Liver (tissue), 9 donors: ENCODE measurements around the gene PLD6. TPM values are rescaled to one million over a fixed set of nuclear protein-coding genes. Genes with fewer than 3 reads are reported as not detected.

Experiments used
- DNase-seq: peaks from one replicate; pipeline ENCODE4 v3.0.0-alpha.2; 2017; ENCODE audit warnings: low spot score
- H3K27ac ChIP-seq, 2 donors: one replicate each; pipeline ENCODE4 v1.7.0; 2013; ENCODE audit warnings: inconsistent platforms in 2 of 2, low read length in 2 of 2, control low read depth in 1 of 2, low read depth in 1 of 2, mild to moderate bottlenecking in 1 of 2
- H3K27me3 ChIP-seq, 4 donors: one replicate each; pipeline versions ENCODE4 v1.6.1 to v1.7.0; 2013; ENCODE audit warnings: low read length in 3 of 4, inconsistent platforms in 1 of 4, mild to moderate bottlenecking in 1 of 4, moderate library complexity in 1 of 4; ENCODE audit not compliant: control insufficient read depth in 4 of 4, insufficient read depth in 4 of 4
- H3K36me3 ChIP-seq, 4 donors: one replicate each; pipeline versions ENCODE4 v1.6.1 to v1.7.0; 2013; ENCODE audit warnings: low read length in 3 of 4, mild to moderate bottlenecking in 3 of 4, low read depth in 1 of 4, moderate library complexity in 1 of 4; ENCODE audit not compliant: control insufficient read depth in 4 of 4, insufficient read depth in 3 of 4
- H3K4me1 ChIP-seq, 4 donors: one replicate each; pipeline versions ENCODE4 v1.6.1 to v1.7.0; 2013; ENCODE audit warnings: low read length in 3 of 4, mild to moderate bottlenecking in 3 of 4, moderate library complexity in 1 of 4; ENCODE audit not compliant: control insufficient read depth in 4 of 4, insufficient read depth in 4 of 4
- H3K4me3 ChIP-seq, 3 donors: one replicate each; pipeline versions ENCODE4 v1.6.1 to v1.7.0; 2013; ENCODE audit warnings: low read length in 3 of 3, control low read depth in 1 of 3, low read depth in 1 of 3, mild to moderate bottlenecking in 1 of 3
- H3K9ac ChIP-seq, 2 donors: one replicate each; pipeline ENCODE4 v1.7.0; 2013; ENCODE audit warnings: low read length in 2 of 2, mild to moderate bottlenecking in 2 of 2, moderate library complexity in 2 of 2, control low read depth in 1 of 2, low read depth in 1 of 2
- H3K9me3 ChIP-seq, 4 donors: one replicate each; pipeline versions ENCODE4 v1.6.1 to v1.7.0; 2013; ENCODE audit warnings: low read length in 3 of 4; ENCODE audit not compliant: control insufficient read depth in 4 of 4
- EGR1 ChIP-seq, 2 donors: IDR thresholded peaks; 2 replicates each; pipeline ENCODE4 v1.6.1; 2016 to 2018; ENCODE audit warnings: antibody characterized with exemption in 2 of 2, low read depth in 2 of 2
- FOXA1 ChIP-seq: IDR thresholded peaks from 2 replicates; pipeline ENCODE4 v1.6.1; 2016; ENCODE audit warnings: antibody characterized with exemption
- HNF4A ChIP-seq, 2 donors: conservative IDR thresholded peaks; 2 replicates each; pipeline ENCODE4 v1.6.1; 2016; ENCODE audit warnings: antibody characterized with exemption in 2 of 2, mild to moderate bottlenecking in 2 of 2
- HNF4G ChIP-seq: IDR thresholded peaks from 2 replicates; pipeline ENCODE4 v1.6.1; 2016; ENCODE audit warnings: antibody characterized with exemption
- JUND ChIP-seq, 2 donors: IDR thresholded peaks; 2 replicates each; pipeline ENCODE4 v1.6.1; 2016; ENCODE audit warnings: antibody characterized with exemption in 2 of 2
- MAX ChIP-seq: IDR thresholded peaks from 2 replicates; pipeline ENCODE4 v1.6.1; 2016; ENCODE audit warnings: antibody characterized with exemption
- NR2F2 ChIP-seq: IDR thresholded peaks from 2 replicates; pipeline ENCODE4 v1.6.1; 2016; ENCODE audit warnings: antibody characterized with exemption
- RAD21 ChIP-seq, 2 donors: IDR thresholded peaks; 2 replicates each; pipeline ENCODE4 v1.6.1; 2016; ENCODE audit warnings: antibody characterized with exemption in 2 of 2, mild to moderate bottlenecking in 2 of 2
- REST ChIP-seq: IDR thresholded peaks from 2 replicates; pipeline ENCODE4 v1.6.1; 2016; ENCODE audit warnings: antibody characterized with exemption, mild to moderate bottlenecking
- RXRA ChIP-seq, 2 donors: IDR thresholded peaks; 2 replicates each; pipeline ENCODE4 v1.6.1; 2017 to 2018; ENCODE audit warnings: antibody characterized with exemption in 2 of 2, mild to moderate bottlenecking in 1 of 2
- SP1 ChIP-seq: IDR thresholded peaks from 2 replicates; pipeline ENCODE4 v1.6.1; 2018; ENCODE audit warnings: antibody characterized with exemption, mild to moderate bottlenecking
- TAF1 ChIP-seq: conservative IDR thresholded peaks from 2 replicates; pipeline ENCODE4 v1.6.1; 2016; ENCODE audit warnings: antibody characterized with exemption, mild to moderate bottlenecking
- ZBTB33 ChIP-seq: IDR thresholded peaks from 2 replicates; pipeline ENCODE4 v1.6.1; 2016; ENCODE audit warnings: antibody characterized with exemption
- WGBS: extraction: QIAGEN DNeasy Blood & Tissue Kit; methylation state at CpG from one replicate; pipeline ENCODE4 v1.1.7; 2013; 5-methylcytosine and 5-hydroxymethylcytosine counted together
- polyA plus RNA-seq, 2 donors: library from polyadenylated mRNA; stranded (reverse) in 1 of 2; unstranded in 1 of 2; fragments of 200-250 nt in 1 of 2; fragments of >200 nt in 1 of 2; fragmentation: Nextera tagmentation in 1 of 2; extraction: Ambion mirVana in 1 of 2; gene quantifications; one replicate each; pipeline versions ENCODE4 v1.2.1 to v1.2.3, GENCODE V29; 2013 to 2015
- total RNA-seq, 2 donors: library from RNA; depleted of rRNA; stranded (reverse); fragments of >200 nt; gene quantifications; one replicate each; pipeline ENCODE4 v1.2.3, GENCODE V29; 2014
- TF ChIP-seq, protein P1 (sequence below): IDR thresholded peaks from 2 replicates; pipeline ENCODE4 v1.6.1; 2016; ENCODE audit warnings: antibody characterized with exemption
- donor health status: healthy.
- donor health status: healthy.
- donor health status: healthy.
- donor health status: healthy.
- donor health status: healthy.

PLD6 gene
- total and polyA plus RNA-seq, 4 donors: 1.2 to 2.3 (median 1.5) TPM

DNA sequence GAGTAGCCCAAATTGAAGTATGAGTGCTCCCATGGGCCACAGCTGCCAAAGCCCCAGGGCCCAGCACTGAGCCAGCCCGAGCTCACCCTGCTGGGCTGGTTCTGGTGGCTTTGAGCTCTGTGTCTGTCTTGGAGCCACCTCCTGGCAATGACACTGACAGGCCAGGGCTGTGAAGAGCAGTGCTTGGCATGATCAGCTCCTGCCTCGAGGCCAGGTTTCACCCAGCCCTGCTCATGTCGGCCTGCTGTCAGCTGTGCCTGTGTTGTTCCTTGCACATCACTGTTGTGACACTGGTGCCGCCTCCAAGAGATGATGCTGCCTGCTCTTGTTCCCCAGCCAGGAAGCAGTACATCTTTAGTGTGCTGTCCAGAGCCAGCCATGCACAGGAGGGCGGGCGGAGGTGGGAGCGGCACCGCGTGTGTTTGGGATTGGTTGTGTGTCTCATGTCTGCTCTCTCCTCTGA lies 26.0 kb downstream of the PLD6 start:
- no peak overlapping the region for H3K9ac ChIP-seq
- peaks cover 19 to 86% (median 54%) of the 10 kb centered on the region in 4 donors for H3K36me3 ChIP-seq
- no peaks in the 10 kb centered on the region for H3K27me3 ChIP-seq
- WGBS: 94% methylated on average over 9 of the region's 9 CpGs
- H3K27ac ChIP-seq: no peak overlapping the region
- no peak overlapping the region for H3K4me3 ChIP-seq
- no peak for TF ChIP-seq HNF4A (conservative IDR thresholded peaks at IDR 0.05)
- H3K9me3 ChIP-seq: no peaks in the 10 kb centered on the region
- DNase-seq: no peak
- no peaks in the 10 kb centered on the region for H3K4me1 ChIP-seq

GRCh38 chr17:17179371-17179827 lies 26.7 kb downstream of the PLD6 start:
- H3K27me3 ChIP-seq: no peaks in the 10 kb centered on the region
- H3K9ac ChIP-seq: no peak overlapping the region
- H3K4me1 ChIP-seq: no peaks in the 10 kb centered on the region
- TF ChIP-seq SP1 (no peak), TAF1 (no peak), RXRA (IDR thresholded peaks at IDR 0.05) (no peak), EGR1 (IDR thresholded peaks at IDR 0.05; ENCODE audit: low read depth in 2 of 2) (no peak), RAD21 (IDR thresholded peaks at IDR 0.05) (no peak), ZBTB33 (no peak), NR2F2 (no peak), MAX (no peak), HNF4G (no peak)
- TF ChIP-seq, protein P1, sequence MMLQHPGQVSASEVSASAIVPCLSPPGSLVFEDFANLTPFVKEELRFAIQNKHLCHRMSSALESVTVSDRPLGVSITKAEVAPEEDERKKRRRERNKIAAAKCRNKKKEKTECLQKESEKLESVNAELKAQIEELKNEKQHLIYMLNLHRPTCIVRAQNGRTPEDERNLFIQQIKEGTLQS: no peak
- H3K9me3 ChIP-seq: no peaks in the 10 kb centered on the region
- DNase-seq: no peak
- H3K4me3 ChIP-seq: no peak overlapping the region
- 95% methylated on average over 2 of the region's 2 CpGs for WGBS
- H3K27ac ChIP-seq: no peak overlapping the region
- H3K36me3 ChIP-seq: peaks cover 20 to 90% (median 56%) of the 10 kb centered on the region in 4 donors

GRCh38 chr17:17177176-17177575 lies 29.0 kb downstream of the PLD6 start:
- WGBS: 95% methylated on average over 12 of the region's 12 CpGs
- Histone ChIP-seq H3K9ac (no peak overlapping the region), H3K27ac (no peak overlapping the region), H3K4me1 (no peaks in the 10 kb centered on the region), H3K4me3 (no peak overlapping the region), H3K27me3 (no peaks in the 10 kb centered on the region), H3K36me3 (peaks cover 26 to 95% (median 60%) of the 10 kb centered on the region in 4 donors), H3K9me3 (no peaks in the 10 kb centered on the region)
- TF ChIP-seq REST (no peak), FOXA1 (no peak), TAF1 (no peak), MAX (no peak), ZBTB33 (no peak), SP1 (no peak), JUND (IDR thresholded peaks at IDR 0.05) (no peak), EGR1 (IDR thresholded peaks at IDR 0.05; ENCODE audit: low read depth in 2 of 2) (no peak), HNF4G (no peak), HNF4A (conservative IDR thresholded peaks at IDR 0.05) (no peak), RXRA (IDR thresholded peaks at IDR 0.05) (no peak)
- TF ChIP-seq, protein P1: no peak
- no peak for DNase-seq
